Type B pancreatic cell (in vitro differentiated cells): ENCODE results near the gene SAAL1. TPM values are rescaled to one million over a fixed set of nuclear protein-coding genes. Genes with fewer than 3 reads are reported as not detected.

Experiments used
- DNase-seq: peaks from one replicate; pipeline ENCODE4 v3.0.0; 2021; ENCODE audit warnings: mixed read lengths; ENCODE audit not compliant: unreplicated experiment; ENCODE audit errors: extremely low spot score
- H3K27ac Mint-ChIP-seq: 2 replicates; pipeline ENCODE4 v1.8.0; 2021; ENCODE audit warnings: mild to moderate bottlenecking, mixed read lengths
- H3K27me3 Mint-ChIP-seq: 2 replicates; pipeline ENCODE4 v1.8.0; 2021; ENCODE audit warnings: mixed read lengths
- H3K36me3 Mint-ChIP-seq: 2 replicates; pipeline ENCODE4 v1.8.0; 2021; ENCODE audit warnings: mixed read lengths
- H3K4me1 Mint-ChIP-seq: one replicate; pipeline ENCODE4 v1.8.0; 2021; ENCODE audit warnings: mixed read lengths; ENCODE audit not compliant: unreplicated experiment
- H3K4me3 Mint-ChIP-seq: 2 replicates; pipeline ENCODE4 v1.8.0; 2021; ENCODE audit warnings: mild to moderate bottlenecking, mixed read lengths
- H3K9me3 Mint-ChIP-seq: 2 replicates; pipeline ENCODE4 v1.8.0; 2021; ENCODE audit warnings: mixed read lengths
- long read RNA-seq: library from polyadenylated mRNA; unstranded; transcript quantifications from one replicate; pipeline ENCODE4 v2.0.0, GENCODE V29; 2020
- total RNA-seq: library from RNA; stranded (reverse); gene quantifications from 2 replicates; pipeline ENCODE4 v1.2.1, GENCODE V29; 2021; ENCODE audit warnings: low replicate concordance
- TF ChIP-seq, protein P1 (sequence below): fragments of 200-600 bp; sonication (generic); conservative IDR thresholded peaks from 2 replicates; pipeline ENCODE4 v1.5.0; 2021; ENCODE audit warnings: antibody characterized with exemption, mild to moderate bottlenecking

SAAL1 gene
- 19.8 and 29.9 TPM in 2 replicates for total RNA-seq
- long read RNA-seq, transcript SAAL1-201 (12 exons, 1,518 nt), result minor isoform, 13 of 84 reads
- long read RNA-seq, transcript SAAL1-202 (12 exons, 1,582 nt), result major isoform, 50 of 84 reads
- long read RNA-seq, partial matches to known transcripts, result 8 of 84 reads
- long read RNA-seq, other reads (novel, unspliced or antisense), result 11 of 84 reads

DNA sequence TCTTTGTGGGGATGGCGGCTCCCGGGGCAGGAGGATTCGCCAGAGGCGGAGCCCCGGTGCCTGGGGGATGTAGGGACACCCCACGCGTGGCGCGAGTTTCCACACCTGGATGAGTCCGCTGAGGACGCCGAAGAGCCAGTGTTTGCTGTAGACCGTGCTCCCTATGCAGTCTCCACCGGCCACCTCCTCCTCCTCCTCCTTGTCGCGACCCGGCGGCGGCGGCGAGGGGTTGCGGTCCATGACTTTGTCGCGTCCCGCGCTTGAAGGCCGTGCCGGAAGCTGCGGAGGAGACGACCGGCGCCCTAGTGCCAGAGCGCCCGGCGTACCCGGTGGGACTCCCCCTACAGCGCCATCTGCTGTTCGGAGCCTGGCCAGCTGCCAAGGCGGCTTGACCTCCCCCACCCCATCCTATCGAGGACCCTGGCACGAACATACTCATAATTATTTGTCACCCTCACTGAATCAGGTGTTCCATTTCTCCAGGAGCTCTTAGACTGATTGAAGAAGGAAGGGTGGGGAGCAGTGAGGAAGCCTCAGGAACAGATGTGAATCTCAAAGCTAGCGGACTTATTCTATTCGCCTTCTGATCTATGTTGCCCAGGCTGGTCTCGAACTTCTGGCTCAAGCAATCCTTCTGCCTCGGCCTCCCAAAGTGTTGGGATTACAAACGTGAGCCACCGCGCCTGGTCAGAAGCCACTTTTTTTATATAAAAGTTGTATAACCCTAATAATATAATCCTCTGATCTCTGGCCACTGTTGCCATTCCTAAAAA, at the start of gene SAAL1:
Gene SAAL1 (minus strand): TSS at position 281 of the 773 bp plus-strand sequence. CDS start 41 bp downstream, at position 240.
- DNase-seq, result peak; percentile 91

DNA sequence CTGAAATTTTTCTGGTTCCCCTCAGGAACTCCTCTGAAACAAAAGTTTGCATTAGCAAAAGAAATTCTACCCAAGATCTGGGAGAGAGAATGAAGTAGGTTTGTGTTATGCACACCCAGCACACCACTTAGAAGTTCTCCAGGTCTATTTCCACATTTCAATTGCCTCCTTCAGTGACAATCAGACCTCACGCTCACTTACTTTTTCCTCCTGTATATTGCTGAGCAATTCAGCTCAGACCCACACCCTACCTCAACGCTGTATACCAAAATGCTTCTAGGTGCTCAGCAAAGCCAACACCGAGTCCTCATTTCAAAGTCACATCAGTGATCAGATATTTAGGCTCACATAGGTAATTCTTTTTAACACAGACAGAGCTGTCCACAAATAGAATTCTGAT, 45.7 kb upstream of the SAAL1 start:
- DNase-seq, result no peak
- Mint-ChIP-seq H3K36me3 (no peaks in the 10 kb centered on the region), H3K4me1 (no peaks in the 10 kb centered on the region), H3K4me3 (no peak overlapping the region), H3K9me3 (no peaks in the 10 kb centered on the region), H3K27me3 (peaks cover 59% of the 10 kb centered on the region), H3K27ac (no peak overlapping the region)
- TF ChIP-seq, protein P1, sequence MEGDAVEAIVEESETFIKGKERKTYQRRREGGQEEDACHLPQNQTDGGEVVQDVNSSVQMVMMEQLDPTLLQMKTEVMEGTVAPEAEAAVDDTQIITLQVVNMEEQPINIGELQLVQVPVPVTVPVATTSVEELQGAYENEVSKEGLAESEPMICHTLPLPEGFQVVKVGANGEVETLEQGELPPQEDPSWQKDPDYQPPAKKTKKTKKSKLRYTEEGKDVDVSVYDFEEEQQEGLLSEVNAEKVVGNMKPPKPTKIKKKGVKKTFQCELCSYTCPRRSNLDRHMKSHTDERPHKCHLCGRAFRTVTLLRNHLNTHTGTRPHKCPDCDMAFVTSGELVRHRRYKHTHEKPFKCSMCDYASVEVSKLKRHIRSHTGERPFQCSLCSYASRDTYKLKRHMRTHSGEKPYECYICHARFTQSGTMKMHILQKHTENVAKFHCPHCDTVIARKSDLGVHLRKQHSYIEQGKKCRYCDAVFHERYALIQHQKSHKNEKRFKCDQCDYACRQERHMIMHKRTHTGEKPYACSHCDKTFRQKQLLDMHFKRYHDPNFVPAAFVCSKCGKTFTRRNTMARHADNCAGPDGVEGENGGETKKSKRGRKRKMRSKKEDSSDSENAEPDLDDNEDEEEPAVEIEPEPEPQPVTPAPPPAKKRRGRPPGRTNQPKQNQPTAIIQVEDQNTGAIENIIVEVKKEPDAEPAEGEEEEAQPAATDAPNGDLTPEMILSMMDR, result no peak

More for the DNA sequence above, at the start of gene SAAL1:
- H3K27ac Mint-ChIP-seq, result peak within 1 kb of the TSS; percentile 79
- TF ChIP-seq, protein P1, result peak; percentile 92
- peaks cover 19% of the 10 kb centered on the region for H3K27me3 Mint-ChIP-seq
- peaks cover 14% of the 10 kb centered on the region for H3K36me3 Mint-ChIP-seq
- no peaks in the 10 kb centered on the region for H3K9me3 Mint-ChIP-seq
- peaks cover 9% of the 10 kb centered on the region for H3K4me1 Mint-ChIP-seq
- H3K4me3 Mint-ChIP-seq, result peak within 1 kb of the TSS; percentile 93

GRCh38 chr11:18145837-18146236, 40.0 kb upstream of the SAAL1 start:
- no peak for DNase-seq
- no peak overlapping the region for H3K4me3 Mint-ChIP-seq
- H3K4me1 Mint-ChIP-seq, result no peaks in the 10 kb centered on the region
- no peak overlapping the region for H3K27ac Mint-ChIP-seq
- H3K27me3 Mint-ChIP-seq, result peaks cover 56% of the 10 kb centered on the region
- TF ChIP-seq, protein P1, result no peak
- no peaks in the 10 kb centered on the region for H3K9me3 Mint-ChIP-seq
- no peaks in the 10 kb centered on the region for H3K36me3 Mint-ChIP-seq

DNA sequence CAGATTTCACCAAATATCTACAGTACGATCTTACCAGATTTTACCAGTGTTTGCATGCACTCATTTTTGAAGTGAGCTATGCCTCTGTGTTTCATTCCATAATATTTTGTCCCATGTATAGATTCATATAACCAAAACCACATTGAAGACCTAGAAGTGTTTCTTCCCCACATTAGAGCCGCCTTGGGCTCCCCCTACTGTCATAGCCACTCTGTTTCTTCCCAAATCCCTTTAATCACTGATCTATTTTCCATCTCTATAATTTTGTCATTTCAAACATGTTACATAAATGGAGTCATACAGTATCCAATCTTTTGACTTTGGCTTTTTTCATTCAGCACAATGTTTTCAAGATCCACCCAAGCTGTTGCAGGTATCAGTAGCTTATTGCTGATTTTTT, 39.1 kb upstream of the SAAL1 start:
- Mint-ChIP-seq H3K27me3 (peaks cover 53% of the 10 kb centered on the region), H3K27ac (no peak overlapping the region), H3K36me3 (no peaks in the 10 kb centered on the region), H3K4me1 (no peaks in the 10 kb centered on the region), H3K9me3 (no peaks in the 10 kb centered on the region), H3K4me3 (no peak overlapping the region)
- TF ChIP-seq, protein P1, result peak; percentile 57
- DNase-seq, result no peak

DNA sequence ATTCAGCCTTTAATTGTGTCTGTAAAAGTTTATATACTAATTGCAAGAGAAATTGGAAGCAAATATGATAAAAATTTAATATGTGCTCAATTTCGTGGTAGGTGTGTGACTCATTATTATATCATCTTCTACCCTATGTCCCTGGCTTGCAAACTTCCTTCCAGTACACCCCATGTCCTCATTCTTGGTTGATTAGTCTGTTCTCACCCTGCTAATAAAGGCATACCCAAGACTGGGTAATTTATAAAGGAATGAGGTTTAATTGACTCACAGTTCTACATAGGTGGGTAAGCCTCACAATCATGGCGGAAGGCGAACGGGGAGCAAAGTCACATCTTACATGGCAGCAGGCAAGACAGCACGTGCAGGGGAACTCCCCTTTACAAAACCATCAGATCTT, 38.4 kb upstream of the SAAL1 start:
- Mint-ChIP-seq H3K9me3 (no peaks in the 10 kb centered on the region), H3K4me1 (no peaks in the 10 kb centered on the region), H3K4me3 (no peak overlapping the region), H3K27me3 (peaks cover 55% of the 10 kb centered on the region), H3K36me3 (no peaks in the 10 kb centered on the region), H3K27ac (no peak overlapping the region)
- DNase-seq, result no peak
- TF ChIP-seq, protein P1, result no peak
